IPS-11a (cell line): ENCODE results near the gene PDLIM7.
A peak's percentile ranks its signal among the peaks of the same experiment; 100 is the strongest.

ENCODE experiments used
- H3K4me3 ChIP-seq: one replicate; pipeline ENCODE4 v1.5.1; 2013; ENCODE audit warnings: low read depth, low read length, control low read depth

The PDLIM7 gene

DNA sequence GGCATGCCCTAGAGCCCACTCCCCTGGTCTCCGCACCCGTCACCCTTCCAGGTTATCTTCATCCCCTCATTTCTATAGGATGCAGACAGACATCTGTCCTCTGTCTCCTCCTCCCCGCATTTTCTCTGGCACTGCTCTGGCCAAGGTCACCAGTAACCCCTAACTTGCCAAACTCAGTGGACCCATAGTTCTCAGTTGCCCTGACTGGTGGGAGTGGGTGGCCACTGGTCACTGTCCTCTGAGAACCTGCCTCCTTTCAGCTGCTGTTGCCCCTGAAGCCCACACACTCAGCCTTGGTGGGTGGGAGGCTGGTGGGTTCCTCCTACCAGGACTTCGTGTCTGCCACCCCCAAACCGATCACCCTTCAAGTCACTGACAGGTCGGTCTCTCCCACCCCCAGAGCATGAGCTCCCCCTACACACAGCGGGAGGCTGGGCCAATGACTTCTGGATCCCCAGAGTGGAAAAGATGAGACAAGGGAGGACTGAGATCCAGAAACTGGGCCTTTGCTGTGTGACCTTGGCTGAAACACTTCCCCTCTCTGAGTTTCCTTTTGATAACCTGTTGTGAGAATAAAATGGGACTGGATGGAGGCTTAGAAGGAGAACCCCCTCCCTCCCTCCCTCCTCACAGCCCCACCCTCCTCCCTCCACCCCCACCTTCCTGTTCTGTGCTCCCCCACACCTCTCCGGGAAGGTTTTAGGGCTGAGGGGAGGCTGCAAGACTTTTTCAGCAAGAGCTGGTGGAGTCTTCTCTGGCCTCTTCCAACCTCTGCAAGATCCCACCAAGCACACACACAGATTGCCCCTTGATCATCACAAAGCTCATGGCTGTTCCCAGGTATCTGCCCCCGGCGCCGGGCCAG lies 21.6 kb downstream of the PDLIM7 start:
- H3K4me3 ChIP-seq: no peak overlapping the region

DNA sequence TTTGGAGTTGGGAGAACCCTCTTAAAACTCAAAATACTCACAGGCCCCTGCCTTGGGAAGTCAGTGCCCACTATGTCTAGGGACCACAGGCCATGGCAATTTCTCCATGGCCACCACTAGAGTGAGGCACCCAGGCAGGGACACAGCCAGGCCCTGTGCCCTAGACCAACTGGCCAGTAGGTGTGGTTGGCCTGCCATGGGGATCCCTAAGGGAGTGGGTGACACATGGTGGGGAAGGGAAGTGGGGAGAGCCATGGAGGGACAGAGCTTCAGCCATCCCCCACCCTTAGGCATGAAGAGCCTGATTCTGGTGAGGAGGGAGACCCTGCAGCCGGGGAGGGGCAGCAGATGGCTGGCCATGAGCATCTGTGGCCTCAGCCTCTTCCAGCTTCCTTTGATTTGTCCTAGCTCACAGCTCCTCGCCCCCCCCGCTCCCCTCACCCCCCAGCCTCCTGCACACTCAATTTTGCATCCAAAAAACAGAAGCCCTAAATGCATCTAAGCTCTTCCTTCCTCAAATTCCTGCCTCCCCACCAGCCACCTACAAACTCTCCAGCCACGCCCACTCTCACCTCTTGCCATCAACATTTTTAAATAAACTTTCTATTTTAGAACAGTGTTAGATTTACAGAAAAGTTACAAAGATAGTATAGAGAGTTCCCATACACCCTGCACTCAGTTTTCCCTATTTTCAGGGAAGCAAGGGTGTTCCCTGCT lies 22.4 kb downstream of the PDLIM7 start:
- H3K4me3 ChIP-seq: no peak overlapping the region

DNA sequence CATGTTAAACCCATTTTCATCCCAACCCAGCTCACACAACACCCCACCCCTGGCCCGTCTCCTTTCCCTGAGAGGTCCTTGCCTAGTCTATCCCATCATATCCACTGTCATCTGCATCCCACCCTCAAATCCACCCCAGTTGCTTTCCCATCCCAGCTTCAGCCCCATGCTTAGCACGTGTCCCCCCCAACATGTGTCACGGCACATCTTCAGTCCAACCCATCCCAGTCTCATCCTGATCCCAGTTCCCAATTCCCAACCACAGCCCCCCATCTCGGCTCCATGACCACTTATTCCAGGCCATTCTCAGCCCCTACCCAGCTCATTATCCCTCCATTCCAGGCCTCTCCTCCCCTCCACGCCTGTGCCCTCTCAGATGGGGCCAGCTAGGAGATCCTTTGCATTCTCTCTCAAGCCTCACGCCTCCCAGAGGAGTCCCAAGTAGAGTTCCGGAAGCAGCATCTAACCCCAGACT lies 23.4 kb downstream of the PDLIM7 start:
- no peak overlapping the region for H3K4me3 ChIP-seq

DNA sequence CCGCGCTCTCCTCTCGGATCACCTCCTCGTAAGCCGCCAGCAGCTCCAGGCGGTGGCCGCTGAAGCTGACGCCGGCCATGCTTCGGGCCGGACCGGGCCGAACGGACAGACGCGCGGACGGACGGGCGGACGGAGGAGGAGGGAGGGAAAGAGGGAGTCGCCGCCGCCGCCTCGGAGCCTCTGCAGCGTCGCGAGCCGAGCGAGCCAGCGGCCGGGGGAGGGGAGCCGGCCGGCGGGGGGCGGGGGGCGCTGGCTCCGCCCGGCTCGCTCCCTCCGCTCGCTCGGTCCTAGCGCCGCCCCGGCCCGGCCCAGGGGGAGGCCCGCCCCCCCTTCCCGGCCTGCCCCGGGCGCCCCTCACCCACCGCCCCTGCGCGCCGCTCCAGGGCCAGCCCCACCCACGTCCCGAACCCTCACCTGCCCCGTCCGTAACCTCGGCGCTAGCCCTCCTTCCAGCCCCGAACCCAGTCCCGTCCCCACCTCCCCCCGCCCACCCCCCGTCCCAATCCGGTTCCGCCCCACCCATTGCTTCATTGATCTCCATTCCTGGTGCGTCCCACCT lies 23.9 kb downstream of the PDLIM7 start, which contains the start of gene DBN1:
Gene DBN1 (minus strand): TSS at position 192 of the 559 bp plus-strand sequence. CDS start 113 bp downstream, at position 79.
- H3K4me3 ChIP-seq: peak within 1 kb of the TSS; percentile 57

DNA sequence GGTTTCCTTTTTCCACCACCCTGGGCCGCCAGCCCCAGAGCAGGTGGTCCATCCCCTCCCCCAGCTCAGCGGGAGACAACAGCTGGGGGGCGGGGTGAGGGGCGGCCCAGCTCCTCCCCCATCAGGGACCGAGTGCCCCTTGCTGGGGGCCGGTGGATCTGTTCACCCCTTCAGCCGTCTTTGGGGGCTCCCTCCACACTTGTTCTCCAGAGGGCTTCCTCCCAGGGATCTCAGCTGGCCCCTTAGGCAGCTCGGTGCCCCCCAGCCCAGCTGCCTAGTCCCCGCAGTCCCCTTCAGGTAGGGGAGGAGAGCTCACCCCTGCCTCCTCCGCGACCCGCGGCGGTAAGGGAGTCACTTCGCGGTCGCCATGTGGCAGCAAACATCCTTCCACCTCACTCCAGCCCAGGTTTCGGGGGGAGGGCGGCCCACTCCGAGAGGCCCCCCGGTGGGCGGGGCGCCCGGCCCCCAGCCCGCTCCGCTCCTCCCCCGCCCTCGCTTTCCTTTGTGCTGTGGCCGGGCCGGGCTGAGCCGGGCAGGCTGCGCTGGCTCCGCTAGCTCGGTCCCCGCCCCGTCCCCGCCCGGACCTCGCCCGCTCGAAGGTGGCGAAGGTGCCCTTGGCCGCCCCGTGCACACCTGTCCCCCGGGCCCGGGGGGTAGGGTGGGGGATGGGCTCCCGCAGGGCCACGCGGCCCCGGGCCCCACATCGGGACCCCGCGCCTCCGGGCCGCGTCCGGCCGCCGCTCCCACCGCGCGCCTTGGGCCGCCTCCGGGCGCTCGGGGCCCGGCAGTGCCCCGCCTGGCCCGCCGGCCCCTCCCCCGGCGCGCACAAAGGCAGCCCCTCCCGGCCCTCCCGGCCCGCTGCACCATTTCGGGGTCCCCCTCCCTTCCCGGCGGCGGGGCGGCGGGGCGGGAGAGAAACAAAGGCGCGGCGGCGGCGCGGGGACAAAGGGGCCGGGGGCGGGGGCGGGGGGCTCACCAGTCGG lies 24.7 kb downstream of the PDLIM7 start:
- H3K4me3 ChIP-seq: peak overlapping the region; percentile 57

DNA sequence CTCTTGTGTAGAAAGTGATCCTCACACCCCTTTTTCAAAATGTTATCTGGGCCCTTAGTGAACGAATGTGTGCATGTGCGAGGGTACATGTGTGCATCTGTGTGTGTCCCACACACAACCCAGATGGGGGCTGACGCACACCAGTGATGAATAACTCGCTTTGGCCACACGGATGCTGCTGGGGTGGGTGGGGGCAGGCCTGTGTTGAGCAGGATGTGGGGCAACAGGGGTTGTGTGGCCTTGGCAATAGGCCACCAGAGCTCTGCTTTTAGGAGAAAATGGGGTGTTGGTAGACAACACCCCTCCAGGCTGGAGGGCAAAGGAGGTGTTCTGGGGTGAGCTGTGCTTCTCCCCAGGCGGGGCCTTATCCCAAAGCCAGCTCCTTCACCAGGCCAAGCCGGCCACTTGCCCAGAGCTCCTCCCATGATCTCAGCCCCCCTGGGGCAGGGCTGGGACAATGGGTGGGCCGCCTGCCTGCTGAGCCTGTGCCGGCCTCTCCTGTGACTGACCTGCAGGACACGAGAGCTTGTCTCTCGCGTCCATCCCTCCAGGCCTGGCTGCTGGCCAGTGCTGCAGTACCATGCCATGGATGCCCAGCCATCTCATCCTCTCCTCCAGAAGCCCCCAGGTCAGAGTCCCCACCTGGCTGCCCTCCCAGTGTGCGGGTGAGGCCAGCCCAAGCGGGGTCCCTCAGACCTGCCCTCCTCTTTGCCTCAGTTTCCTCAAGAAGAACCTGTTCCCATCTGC lies 25.6 kb downstream of the PDLIM7 start:
- peak overlapping the region; percentile 57 for H3K4me3 ChIP-seq

DNA sequence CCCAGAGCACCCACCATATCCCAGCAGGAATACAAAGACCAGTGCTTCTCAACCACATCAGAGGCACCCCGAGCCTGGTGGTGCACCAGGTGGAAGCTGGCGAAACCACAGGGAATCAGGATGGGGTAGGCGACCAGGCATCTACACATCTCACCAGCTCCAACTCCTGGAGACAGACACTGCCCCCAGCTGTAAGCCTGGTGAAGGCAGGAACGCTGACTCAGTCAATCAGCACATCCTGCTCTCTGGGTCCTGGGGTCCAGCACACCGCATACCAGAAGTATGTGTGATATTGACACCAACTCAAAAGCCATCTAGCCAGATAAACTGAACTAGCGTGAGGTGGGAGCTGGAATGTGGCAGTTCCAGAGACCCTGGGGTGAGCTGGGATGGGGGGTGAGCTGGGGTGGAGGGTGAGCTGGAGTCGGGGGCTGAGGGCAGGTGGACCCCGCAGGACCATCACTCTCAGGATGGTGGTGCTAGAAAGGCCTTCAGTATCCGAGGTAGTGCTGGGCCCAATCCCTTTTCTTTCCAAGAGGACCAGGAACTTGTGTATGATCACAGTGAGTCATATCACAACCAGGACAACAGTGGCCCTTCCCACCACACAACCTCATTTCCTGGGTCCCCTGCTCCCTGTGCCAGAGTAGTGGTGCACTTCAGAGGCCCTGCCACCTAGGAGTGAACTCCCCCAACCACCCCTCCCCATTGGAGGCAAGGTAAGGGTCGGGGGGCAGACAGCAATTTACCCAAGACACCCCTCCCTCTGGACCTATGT lies 26.5 kb downstream of the PDLIM7 start:
- no peak overlapping the region for H3K4me3 ChIP-seq

DNA sequence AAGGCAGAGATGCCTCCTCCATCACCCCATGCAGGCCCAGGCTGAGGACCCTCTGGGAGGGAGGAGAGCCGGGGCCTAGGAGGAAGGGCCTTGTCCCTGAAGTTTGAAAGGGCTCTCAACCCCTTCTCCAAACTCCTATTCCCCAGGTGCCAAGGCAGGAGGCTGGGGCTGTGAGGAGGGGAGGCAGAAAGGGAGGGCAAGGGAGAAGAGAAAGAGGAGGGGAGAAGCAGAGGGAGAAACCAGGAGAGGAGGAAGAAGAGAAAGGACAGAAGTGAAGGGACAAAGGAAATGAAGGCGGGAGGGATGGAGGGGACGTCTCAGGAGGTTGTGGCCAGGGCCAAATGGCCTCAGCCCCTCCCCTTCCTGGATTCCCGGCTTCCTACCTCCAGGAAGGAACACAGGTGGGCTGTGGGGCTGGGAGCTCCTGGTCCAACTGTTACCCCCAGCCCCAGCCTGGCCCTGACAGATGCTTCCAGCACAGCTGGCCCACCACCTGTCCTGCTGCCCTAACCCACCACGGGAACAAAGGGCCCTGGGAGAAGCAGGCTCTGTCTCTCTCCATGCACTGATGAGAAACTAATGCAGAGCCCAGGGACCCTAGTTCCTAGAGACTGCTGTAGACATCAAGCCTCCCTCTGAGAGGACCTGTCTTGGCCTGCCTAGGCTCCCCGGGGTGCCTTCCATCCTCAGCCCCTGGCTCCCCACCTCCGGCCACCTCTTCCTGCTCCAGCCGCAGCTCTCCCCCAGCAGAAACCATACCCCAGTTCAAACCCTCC lies 27.5 kb downstream of the PDLIM7 start:
- no peak overlapping the region for H3K4me3 ChIP-seq

DNA sequence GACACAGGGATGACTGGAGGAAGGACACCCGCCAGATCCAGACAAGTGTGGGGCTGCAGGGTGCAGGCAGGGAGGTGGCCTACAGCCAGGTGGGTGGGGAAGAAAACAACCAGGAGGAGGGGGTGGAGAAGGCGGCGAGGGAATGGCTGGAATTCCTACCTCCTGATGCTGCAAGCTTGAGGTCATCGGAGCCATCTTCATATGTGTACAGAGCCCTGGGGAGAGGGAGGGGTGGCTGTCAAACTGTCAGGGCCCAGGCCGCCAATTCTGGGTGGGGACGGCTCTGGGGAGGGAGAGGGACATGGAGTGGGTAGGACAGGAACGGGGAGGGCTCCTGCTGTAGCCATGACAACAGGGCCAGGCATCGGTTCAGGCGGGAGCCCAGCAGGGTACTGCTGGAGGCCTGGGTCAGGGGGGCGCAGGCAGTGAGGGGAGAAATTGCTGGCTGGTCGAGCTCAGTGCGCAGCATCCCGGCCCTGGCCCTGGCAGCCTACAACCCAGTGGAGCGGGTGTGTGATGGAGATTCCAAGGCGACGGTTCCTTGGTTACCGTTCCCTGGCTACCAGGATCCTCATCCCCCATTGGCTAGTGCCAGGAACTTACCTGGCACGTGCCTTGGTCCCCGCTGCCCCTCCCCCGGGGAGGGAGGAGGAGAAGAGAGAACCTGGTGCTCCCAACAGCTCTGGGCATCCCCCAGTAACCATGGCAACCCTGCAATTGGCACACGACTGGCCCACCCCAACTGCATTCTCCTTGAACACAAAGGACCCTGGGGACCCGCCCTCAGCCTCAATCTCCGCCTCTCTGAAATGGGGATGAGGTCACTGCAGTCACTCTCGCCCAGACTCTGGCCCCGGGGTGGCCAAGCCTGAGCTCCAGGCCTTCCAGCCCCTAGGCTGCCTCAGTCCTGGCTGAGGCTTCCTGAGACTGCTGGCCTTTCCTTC lies 28.4 kb downstream of the PDLIM7 start:
- H3K4me3 ChIP-seq: no peak overlapping the region

DNA sequence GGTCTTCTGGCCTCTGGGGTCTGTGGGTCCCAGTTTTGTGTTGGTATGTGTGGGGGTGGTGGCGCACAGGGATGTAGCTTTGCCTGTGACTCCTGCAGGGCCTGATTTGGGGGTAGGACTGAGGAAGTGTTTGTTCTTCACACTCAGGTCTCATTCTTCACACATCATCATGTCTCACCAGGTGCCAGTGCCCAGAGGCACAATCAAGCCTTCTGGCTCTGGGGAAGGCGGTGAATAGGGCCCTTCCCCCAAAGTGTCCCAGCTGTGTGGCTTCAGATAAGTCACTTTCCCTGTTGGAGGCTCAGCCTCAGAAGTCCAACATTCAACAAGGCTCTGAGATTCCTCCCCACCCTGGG lies 29.1 kb downstream of the PDLIM7 start:
- no peak overlapping the region for H3K4me3 ChIP-seq

DNA sequence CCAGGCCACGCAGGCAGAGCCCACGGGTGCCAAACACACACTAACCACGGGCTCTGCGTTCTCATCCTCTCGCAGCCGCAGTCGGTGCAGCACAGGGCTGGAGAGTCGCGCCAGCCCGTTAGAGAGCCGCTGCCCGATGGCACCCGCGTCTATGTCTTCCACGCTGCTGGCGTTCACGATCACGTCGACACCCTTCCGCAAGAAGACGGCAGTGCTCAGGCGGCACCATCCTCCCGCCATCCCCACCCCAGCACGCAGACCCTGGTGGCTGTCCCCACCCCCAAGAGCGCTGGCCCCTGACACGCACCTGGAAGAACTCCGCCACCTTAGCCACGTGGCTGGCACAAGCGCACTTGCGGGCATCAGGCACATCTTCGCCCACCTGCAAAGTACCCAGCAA lies 30.0 kb downstream of the PDLIM7 start:
- no peak overlapping the region for H3K4me3 ChIP-seq

DNA sequence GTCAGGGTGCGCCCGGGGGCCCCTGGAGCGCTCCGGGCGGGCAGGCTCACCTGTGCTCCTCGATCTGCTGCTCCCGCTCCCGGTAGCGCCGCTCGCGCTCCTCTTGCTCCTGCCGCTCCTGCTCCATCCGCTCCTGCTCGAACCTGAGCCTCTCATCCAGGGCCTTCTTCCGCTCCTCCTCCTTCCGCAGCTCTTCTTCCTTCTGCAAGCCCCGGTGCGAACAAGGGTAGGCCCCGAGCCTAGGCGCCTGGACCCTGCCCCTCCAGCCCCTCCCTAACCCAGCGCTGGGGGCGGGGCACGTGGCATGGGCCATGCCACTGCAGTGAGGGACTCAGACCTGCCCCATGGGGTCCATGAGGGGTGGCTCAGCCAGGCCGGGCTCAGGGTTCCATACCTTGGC lies 30.5 kb downstream of the PDLIM7 start:
- H3K4me3 ChIP-seq: no peak overlapping the region

DNA sequence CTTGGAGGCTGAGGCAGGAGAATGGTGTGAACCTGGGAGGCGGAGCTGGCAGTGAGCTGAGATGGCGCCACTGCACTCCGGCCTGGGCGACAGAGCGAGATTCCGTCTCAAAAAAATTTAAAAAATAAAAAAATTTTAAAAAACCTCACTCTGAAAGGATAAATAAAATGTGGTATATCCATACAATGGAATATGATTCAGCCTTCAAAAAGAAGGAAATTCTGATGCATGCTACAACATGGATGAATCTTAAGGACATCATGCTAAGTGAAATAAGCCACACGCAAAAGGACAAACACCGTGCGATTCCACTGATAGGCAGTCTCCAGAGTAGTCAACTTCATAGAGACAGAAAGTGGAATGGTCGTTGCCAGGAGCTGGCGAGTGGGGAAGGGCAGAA lies 32.4 kb downstream of the PDLIM7 start:
- H3K4me3 ChIP-seq: no peak overlapping the region

DNA sequence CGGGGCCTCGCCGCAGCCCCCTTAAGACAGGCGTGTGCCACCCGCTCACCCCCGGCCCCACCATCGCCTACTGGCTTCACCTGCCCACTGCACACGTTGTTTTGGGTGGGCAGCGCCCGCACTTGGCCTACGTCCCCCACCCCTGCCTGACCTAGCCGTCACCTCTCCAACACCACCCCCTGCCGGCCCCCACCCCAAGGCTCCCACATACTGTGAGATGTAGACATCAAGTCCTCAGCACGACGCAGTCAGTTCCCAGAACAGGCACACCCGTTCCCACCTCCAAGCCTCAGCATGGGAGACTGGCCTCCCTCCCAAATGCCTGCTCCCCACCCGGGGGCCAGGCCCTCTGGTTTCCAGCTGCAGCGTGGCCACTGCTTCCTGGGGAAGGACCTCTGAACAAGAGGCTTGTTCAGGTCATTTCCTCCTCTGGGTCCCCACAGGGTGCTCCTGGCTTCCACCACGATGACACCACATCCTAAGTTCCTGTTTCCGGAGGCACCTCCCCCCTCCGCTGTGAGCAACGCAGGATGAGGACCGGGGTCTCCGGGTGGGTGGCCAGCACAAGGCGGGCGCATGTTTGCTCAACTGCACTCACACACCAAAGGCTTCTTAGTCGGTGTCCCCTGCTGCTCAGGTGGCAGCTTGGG lies 35.3 kb downstream of the PDLIM7 start:
- no peak overlapping the region for H3K4me3 ChIP-seq

DNA sequence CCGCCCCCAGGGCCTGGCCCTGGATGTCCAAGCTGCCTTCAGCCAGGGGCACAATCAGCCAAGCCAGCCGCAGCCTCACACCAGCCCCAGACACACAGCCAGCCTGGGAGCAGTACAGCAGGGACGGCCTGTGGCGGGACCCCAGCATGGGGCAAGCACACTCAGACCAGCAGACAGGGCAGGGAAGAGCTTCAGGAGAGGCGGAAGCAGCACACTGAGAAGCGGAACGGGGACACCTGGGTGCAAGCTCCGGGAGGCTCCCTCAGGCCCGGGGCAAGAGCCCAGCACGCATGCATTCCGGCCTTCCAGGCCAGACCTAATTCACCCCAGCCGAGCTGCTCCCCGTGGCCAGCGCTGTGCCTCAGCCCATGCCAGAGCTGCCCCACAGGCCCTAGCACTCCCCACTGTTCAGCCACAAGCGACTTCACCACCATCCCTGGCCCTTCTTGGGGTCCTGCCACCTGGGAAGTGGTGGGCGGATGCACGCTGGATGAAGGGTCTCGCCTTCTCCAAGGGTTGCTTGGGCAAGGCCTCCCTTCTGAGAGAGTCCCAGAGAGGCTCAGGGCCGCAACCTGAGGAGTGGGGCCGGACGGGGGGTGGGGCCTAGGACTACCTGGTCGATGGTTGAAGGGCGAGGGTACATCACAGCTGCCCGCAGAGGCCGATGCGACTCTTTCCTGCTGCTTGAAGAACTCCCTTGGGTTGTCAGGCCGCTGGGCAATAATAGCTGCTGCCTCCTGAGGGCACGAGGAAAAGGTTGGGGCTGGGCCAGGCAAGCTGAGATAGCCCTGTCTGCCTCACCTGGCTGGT lies 37.4 kb downstream of the PDLIM7 start:
- H3K4me3 ChIP-seq: no peak overlapping the region

DNA sequence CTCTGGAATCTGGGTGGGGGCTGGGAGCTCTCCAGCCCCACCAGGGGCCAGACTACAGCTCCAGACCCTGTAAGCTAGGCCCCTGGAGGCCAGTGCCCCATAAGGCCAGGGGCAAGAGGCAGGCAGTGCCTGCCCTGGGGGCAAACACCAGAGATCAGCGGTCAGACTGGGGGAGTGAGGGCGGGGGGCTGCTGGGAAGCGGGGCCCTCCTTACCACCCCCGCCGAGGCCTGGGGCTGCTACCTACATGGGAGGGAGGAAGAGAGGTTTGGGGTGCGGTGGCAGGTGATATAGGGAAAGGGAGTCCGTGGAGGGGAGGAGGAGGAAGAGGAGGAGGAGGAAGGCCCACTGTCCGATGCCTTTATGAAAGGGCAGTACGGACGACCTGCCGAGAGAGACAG lies 38.0 kb downstream of the PDLIM7 start:
- H3K4me3 ChIP-seq: no peak overlapping the region
